ENCODE data around the gene DDT. TPM values are rescaled to one million over a fixed set of nuclear protein-coding genes. Genes with fewer than 3 reads are reported as not detected.

DDT gene
- total RNA-seq, 1 donor from 2014 or later, result 139 TPM

Other genes with a start within 250 kb of the DDT start
- 3.2 TPM for gene ZNF70, start 223.3 kb downstream of the DDT start, total RNA-seq
- 0.43 TPM for gene VPREB3, start 220.0 kb downstream of the DDT start, total RNA-seq
- gene C22orf15, start 211.5 kb downstream of the DDT start, total RNA-seq, result not detected
- 1,642 TPM for gene CHCHD10, start 206.5 kb downstream of the DDT start, total RNA-seq
- gene MMP11, start 201.6 kb downstream of the DDT start, total RNA-seq, result 28.0 TPM
- 52.5 TPM for gene SMARCB1, start 187.5 kb downstream of the DDT start, total RNA-seq
- gene DERL3, start 135.4 kb downstream of the DDT start, total RNA-seq, result 3.1 TPM
- 20.3 TPM for gene SLC2A11, start 116.6 kb downstream of the DDT start, total RNA-seq
- gene MIF, start 80.1 kb downstream of the DDT start, total RNA-seq, result 272 TPM
- 4.6 TPM for gene GSTT2B, start 13.2 kb downstream of the DDT start, total RNA-seq
- gene DDTL, start 7.6 kb downstream of the DDT start, total RNA-seq, result 1.5 TPM
- gene GSTT2, start 5.7 kb upstream of the DDT start, total RNA-seq, result not detected
- gene GSTT4, start 31.0 kb upstream of the DDT start, total RNA-seq, result not detected
- 43.0 TPM for gene CABIN1, start 36.9 kb upstream of the DDT start, total RNA-seq
- gene SUSD2, start 207.0 kb upstream of the DDT start, total RNA-seq, result 2.8 TPM